DOHH2 (cell line): Measurements from ENCODE around the gene FRMD3.

Experiments
- H3F3A ChIP-seq: fragments of 200-600 bp; sonication (generic), shearing (Covaris generic); 2 replicates; pipeline ENCODE4 v1.6.0; 2016; ENCODE audit warnings: antibody characterized with exemption, mild to moderate bottlenecking; ENCODE audit not compliant: control insufficient read depth, insufficient read depth
- H3K27ac ChIP-seq: fragments of 200-600 bp; sonication (generic); 2 replicates; pipeline ENCODE4 v1.5.1; 2014; ENCODE audit warnings: low read depth, mild to moderate bottlenecking, low read length, moderate library complexity
- H3K27me3 ChIP-seq: fragments of 200-600 bp; sonication (generic); 2 replicates; pipeline ENCODE4 v1.6.1; 2014; ENCODE audit warnings: mild to moderate bottlenecking, low read length, mixed read lengths; ENCODE audit not compliant: control insufficient read depth
- H3K36me3 ChIP-seq: fragments of 200-600 bp; sonication (generic); 2 replicates; pipeline ENCODE4 v1.6.1; 2014; ENCODE audit warnings: mild to moderate bottlenecking, low read length, moderate library complexity, mixed read lengths; ENCODE audit not compliant: control insufficient read depth
- H3K4me1 ChIP-seq: fragments of 200-600 bp; sonication (generic); 2 replicates; pipeline ENCODE4 v1.6.1; 2014; ENCODE audit warnings: mild to moderate bottlenecking, low read length, mixed read lengths; ENCODE audit not compliant: control insufficient read depth
- H3K4me2 ChIP-seq: fragments of 200-600 bp; sonication (generic); 2 replicates; pipeline ENCODE4 v1.6.0; 2014; ENCODE audit warnings: mild to moderate bottlenecking, low read length, moderate library complexity
- H3K4me3 ChIP-seq: fragments of 200-600 bp; sonication (generic); 2 replicates; pipeline ENCODE4 v1.5.1; 2014; ENCODE audit warnings: mild to moderate bottlenecking, low read length, mixed read lengths
- H3K79me2 ChIP-seq: fragments of 200-600 bp; sonication (generic); 2 replicates; pipeline ENCODE4 v1.6.1; 2014; ENCODE audit warnings: mild to moderate bottlenecking, low read length, mixed read lengths; ENCODE audit not compliant: control insufficient read depth
- H3K9me2 ChIP-seq: fragments of 200-600 bp; sonication (generic); replicated peaks from 2 replicates; pipeline ENCODE4 v1.6.1; 2014; ENCODE audit warnings: mild to moderate bottlenecking, low read length, mixed read lengths; ENCODE audit not compliant: control insufficient read depth
- H3K9me3 ChIP-seq: fragments of 200-600 bp; sonication (generic); 2 replicates; pipeline ENCODE4 v1.6.1; 2014; ENCODE audit warnings: antibody characterized with exemption, low read length, mixed read lengths; ENCODE audit not compliant: control insufficient read depth, insufficient read depth
- H4K20me1 ChIP-seq: fragments of 200-600 bp; sonication (generic); 2 replicates; pipeline ENCODE4 v1.6.0; 2014; ENCODE audit warnings: low read depth, mild to moderate bottlenecking, antibody characterized with exemption, low read length, moderate library complexity; ENCODE audit not compliant: control insufficient read depth, insufficient read depth
- CTCF ChIP-seq: fragments of 200-600 bp; sonication (generic); IDR thresholded peaks from one replicate; pipeline ENCODE4 v1.5.1; 2014; ENCODE audit warnings: antibody characterized with exemption, mild to moderate bottlenecking, low read depth, low read length; ENCODE audit not compliant: poor library complexity, severe bottlenecking
- EZH2phosphoT487 ChIP-seq: fragments of 200-600 bp; sonication (generic); IDR thresholded peaks from 2 replicates; pipeline ENCODE4 v1.6.1; 2017; ENCODE audit warnings: borderline replicate concordance, mild to moderate bottlenecking, antibody characterized with exemption, low read length, moderate library complexity, mixed read lengths

The FRMD3 gene

GRCh38 chr9:83466351-83466750 is 71.8 kb downstream of the FRMD3 start:
- TF ChIP-seq EZH2phosphoT487 (no peak), CTCF (no peak)
- H3K79me2 ChIP-seq: no peaks in the 10 kb centered on the region
- H3K27ac ChIP-seq: no peak overlapping the region

GRCh38 chr9:83459830-83460229 is 78.4 kb downstream of the FRMD3 start:
- Histone ChIP-seq H3K4me1 (no peaks in the 10 kb centered on the region), H3K36me3 (no peaks in the 10 kb centered on the region), H3K9me3 (no peaks in the 10 kb centered on the region), H3F3A (no peaks in the 10 kb centered on the region), H3K4me3 (no peak overlapping the region), H3K79me2 (no peaks in the 10 kb centered on the region), H3K27ac (no peak overlapping the region), H4K20me1 (no peaks in the 10 kb centered on the region), H3K27me3 (no peaks in the 10 kb centered on the region), H3K9me2 (no peaks in the 10 kb centered on the region), H3K4me2 (no peak overlapping the region)
- TF ChIP-seq EZH2phosphoT487: no peak
- no peak for TF ChIP-seq CTCF

More at GRCh38 chr9:83466351-83466750, 71.8 kb downstream of the FRMD3 start:
- Histone ChIP-seq H3K9me2 (no peaks in the 10 kb centered on the region), H3F3A (no peaks in the 10 kb centered on the region), H4K20me1 (no peaks in the 10 kb centered on the region), H3K4me3 (no peak overlapping the region), H3K36me3 (no peaks in the 10 kb centered on the region), H3K9me3 (no peaks in the 10 kb centered on the region), H3K4me2 (no peak overlapping the region), H3K4me1 (no peaks in the 10 kb centered on the region), H3K27me3 (0 out of 2 replicates have a peak, but pooled peaks cover 2% of the 10 kb centered on the region)

- Histone ChIP-seq H3K27me3 (no peaks in the 10 kb centered on the region), H3K79me2 (no peaks in the 10 kb centered on the region), H3K9me3 (no peaks in the 10 kb centered on the region), H3K4me2 (no peak overlapping the region), H3K27ac (no peak overlapping the region), H3K4me1 (no peaks in the 10 kb centered on the region), H4K20me1 (no peaks in the 10 kb centered on the region), H3K9me2 (no peaks in the 10 kb centered on the region), H3F3A (no peaks in the 10 kb centered on the region), H3K36me3 (no peaks in the 10 kb centered on the region), H3K4me3 (no peak overlapping the region)
- TF ChIP-seq CTCF (no peak), EZH2phosphoT487 (no peak)
Measured at GRCh38 chr9:83458530-83458929, 79.7 kb downstream of the FRMD3 start.
